SHP77 treated with DMSO at 0.1 percent for 48 hours (cell line): Measurements from ENCODE around the gene CDC40.
"Not testable (repeated sequence)": the region's sequence is repeated elsewhere in the genome, so short reads cannot be mapped to it uniquely, and the experiment has no call there.

ENCODE experiments used
- DNase-seq: peaks from one replicate; lab custom pipeline; 2025; lab: John Stamatoyannopoulos, UW

The CDC40 gene

GRCh38 chr6:110201151-110201884 lies 21.1 kb downstream of the CDC40 start:
- no peak for DNase-seq

DNA sequence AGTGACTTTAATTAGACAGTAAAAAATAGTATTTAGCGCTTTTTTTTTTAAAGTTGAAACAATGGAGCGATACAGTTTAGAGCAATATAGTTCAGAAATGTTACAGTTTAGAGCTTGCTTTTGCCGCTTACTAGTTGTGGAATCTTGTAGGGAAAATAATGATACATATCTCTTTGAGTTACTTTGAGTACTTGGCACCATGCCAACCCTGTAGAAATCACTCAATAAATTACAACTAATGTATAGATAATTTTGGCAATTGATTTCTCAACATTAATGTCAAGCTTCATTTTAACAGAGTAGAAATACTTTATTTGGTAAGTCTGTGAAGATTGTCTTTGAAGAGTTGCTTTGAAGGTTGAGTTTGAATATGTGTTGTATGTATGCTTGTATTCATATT lies 27.4 kb downstream of the CDC40 start:
- no peak for DNase-seq

GRCh38 chr6:110211753-110212152 lies 31.5 kb downstream of the CDC40 start:
- no peak for DNase-seq

GRCh38 chr6:110214338-110214737 lies 34.1 kb downstream of the CDC40 start:
- DNase-seq = no peak

- no peak for DNase-seq
These were observed 35.9 kb downstream of the CDC40 start for GRCh38 chr6:110216140-110216539.

DNA sequence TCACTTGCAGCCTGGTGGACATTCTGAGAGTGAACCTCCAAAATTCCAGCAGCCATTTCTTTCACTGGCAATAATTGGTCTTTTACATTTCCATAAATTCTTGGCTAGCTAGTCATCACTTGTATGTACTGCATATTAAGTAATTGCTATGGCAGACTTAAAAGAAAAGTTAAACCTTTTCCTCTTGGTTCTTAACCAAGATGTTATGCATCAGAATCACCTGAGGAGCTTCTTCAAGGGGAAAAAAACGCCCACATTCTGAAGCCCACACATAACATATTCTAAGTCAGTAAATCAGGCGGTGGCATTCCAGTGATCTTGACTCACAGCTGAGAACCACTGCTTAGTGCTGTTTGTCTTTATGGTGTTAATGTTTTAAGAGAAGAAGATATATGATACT lies 37.0 kb downstream of the CDC40 start:
- DNase-seq = no peak

DNA sequence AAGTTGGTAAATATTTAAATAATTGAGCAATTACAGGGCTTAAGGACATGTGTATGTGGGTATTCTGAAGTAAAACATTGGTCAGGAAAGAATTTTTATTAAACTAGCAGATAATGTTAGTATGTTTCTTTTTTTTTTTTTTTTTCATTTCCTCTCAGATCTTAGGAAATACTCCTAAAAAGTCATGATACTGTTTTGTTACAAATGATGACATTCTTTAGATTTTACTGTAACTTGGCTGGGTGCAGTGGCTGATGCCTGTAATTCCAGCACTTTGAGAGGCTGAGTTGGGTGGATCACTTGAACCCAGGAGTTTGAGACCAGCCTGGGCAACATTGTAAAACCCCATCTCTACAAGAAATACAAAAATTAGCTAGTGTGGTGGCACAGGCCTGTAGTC lies 41.5 kb downstream of the CDC40 start:
- DNase-seq = no peak

- DNase-seq = no peak
These were observed 46.0 kb downstream of the CDC40 start for GRCh38 chr6:110226261-110226660.

DNA sequence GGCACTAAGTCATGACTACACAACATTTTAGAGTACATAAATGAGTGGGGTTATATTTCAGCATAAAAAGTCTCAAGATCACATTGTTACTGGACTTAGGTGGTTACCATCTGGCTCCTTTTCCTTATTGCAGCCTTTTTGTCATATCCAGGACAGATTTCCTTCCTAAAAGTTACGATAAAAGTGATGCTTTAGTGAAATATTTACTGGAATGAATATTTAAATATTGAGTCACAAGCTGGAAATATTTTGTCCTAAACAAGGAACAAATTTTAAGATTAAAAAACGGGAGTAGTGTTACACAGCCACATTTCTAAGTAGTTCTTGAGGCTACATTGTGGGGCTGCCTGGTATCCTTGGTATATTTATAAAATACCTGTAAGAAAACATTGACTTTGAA lies 52.2 kb downstream of the CDC40 start:
- DNase-seq = no peak

DNA sequence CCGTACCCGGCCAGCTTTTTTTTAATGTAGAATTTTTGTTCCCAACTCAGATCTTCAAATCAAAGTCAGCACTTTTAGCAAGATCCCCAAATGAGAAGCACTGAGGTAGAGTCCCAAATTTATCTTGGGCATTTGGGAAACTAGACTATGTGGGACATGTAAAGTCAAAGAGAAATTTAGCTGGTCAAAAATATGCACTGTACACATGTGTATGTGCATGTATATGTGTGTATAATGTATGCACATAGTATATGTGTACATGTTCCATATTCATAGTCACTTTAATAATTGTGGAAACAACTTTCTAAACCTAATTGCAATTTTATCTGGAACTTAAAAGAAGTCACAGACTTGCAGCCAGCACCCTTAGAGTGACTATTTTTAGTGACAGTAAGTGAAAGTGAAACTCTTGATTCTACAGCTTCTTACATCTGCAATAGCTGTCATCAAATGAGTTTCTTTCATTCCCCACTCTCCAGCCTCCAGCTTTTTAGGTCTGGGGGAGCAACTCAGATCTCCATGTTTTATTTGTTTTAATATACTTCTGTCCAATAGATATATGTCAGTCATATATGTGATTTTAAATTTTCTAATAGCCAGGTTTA lies 53.6 kb downstream of the CDC40 start:
- no peak for DNase-seq

DNA sequence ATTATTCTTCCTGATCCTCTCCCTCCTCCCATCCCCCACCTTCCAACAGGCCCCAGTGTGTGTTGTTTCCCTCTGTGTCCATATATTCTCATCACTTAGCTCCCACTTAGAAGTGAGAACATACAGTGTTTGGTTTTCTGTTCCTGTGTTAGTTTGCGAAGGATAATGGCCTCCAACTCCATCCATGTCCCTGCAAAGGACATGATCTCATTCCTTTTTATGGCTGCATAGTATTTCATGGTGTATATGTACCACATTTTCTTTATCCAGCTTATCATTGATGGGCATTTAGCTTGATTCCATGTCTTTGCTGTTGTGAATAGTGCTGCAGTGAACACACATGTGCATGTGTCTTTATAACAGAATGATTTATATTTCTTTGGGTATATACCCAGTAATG lies 55.8 kb downstream of the CDC40 start:
- not testable (repeated sequence) for DNase-seq

- no peak for DNase-seq
These were observed 59.5 kb downstream of the CDC40 start for GRCh38 chr6:110239526-110240274.

GRCh38 chr6:110244621-110245020 lies 64.4 kb downstream of the CDC40 start:
- not testable (repeated sequence) for DNase-seq

GRCh38 chr6:110246378-110246777 lies 66.2 kb downstream of the CDC40 start:
- DNase-seq = no peak

- no peak for DNase-seq
These were observed 66.8 kb downstream of the CDC40 start for GRCh38 chr6:110246900-110247546.

GRCh38 chr6:110250058-110250457 lies 69.8 kb downstream of the CDC40 start:
- no peak for DNase-seq

GRCh38 chr6:110250838-110251237 lies 70.6 kb downstream of the CDC40 start:
- no peak for DNase-seq

DNA sequence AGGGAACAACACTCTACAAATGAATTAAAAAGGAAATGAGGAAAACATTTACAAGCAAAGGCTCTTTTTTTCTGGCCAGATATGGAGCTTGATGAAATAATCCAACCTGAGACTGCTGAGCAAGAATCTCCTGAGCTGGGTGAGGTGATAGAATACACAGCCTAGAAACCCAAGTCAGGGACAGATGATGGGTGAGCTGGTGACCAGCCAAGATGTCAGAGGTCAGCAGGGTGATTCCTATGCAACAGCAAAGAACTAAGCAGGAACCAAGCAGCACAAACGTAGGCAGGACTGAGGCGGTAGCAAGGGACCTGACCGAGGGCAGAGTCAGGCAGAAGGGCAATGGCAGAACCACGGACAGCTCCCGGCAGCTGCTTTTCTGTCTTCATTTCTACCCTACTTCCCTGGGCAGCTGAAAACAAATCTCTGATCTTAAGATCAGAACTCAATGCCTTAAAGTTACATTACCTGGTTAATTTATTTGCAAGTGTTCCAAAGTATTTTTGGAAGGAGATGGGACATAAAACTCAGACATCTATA lies 75.1 kb downstream of the CDC40 start:
- no peak for DNase-seq

DNA sequence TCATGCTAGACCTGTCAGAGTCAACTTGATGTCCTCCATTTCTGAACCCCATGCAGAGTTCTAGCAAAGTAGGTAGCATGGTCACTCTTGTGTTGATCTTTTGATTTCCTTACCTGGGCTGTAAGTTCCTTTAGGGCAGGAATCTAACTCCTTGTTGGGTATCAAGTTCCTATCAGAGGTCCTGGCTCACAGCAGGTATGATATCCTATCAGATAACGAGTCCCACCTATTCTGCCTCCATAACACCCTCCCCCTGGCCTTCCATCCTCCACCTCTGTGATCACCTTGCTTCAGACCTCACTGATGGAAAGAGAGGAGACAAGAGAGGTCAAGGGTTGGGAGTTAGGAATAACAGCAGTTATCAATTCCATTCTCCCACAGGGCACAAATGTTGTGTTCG lies 76.1 kb downstream of the CDC40 start:
- DNase-seq = no peak

DNA sequence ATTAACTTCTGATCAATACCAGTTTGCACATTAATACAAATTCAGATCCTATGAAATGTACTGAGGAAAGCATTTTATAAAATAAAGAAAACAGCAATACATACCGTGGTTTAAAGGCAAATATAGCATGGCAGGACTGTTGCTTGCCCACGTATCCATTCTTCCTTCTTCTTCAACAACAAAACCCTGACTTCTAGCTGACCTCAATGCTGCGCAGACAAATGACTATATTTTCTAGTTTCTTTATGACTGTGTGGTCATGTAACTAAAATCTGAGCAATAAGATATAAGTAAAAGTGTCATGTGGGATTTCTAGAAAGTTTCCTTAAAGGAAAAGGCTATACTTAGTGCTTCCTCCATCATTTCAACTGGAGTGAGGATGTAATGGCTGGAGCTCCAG lies 85.0 kb downstream of the CDC40 start:
- no peak for DNase-seq

GRCh38 chr6:110266996-110267395 lies 86.8 kb downstream of the CDC40 start:
- DNase-seq = no peak

DNA sequence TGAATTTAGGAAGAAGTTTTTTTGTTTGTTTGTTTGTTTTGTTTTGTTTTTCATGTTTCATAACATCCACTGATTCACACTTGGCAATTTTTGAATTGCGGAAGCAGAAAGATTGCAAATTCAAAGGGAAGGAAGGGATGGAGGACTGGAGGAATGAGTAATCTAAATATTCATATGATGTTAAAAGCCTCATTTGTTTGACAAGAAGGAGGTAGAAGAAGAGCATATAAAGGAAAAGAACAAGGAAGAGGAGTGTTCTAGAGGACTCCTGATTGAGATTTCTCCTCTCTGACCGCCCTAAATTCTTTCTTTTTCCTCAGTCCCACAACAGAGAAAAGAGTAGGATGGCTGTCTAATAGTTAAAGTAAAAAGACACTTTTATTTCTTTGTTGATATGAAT lies 89.4 kb downstream of the CDC40 start:
- no peak for DNase-seq
